Hepatocyte (in vitro differentiated cells): ENCODE data around the gene LSM12.
"Not testable (repeated sequence)": the region's sequence is repeated elsewhere in the genome, so short reads cannot be mapped to it uniquely, and the experiment has no call there.

Source experiments
- CTCF ChIP-seq: fragments of 200-600 bp; sonication (generic); IDR thresholded peaks from 2 replicates; pipeline ENCODE4 v1.5.1; 2016; ENCODE audit warnings: antibody characterized with exemption, mild to moderate bottlenecking; ENCODE audit not compliant: poor library complexity
- EZH2 ChIP-seq: fragments of 200-600 bp; sonication (generic); IDR thresholded peaks from 2 replicates; pipeline ENCODE4 v1.6.1; 2016; ENCODE audit warnings: antibody characterized with exemption, mild to moderate bottlenecking, borderline replicate concordance
- EZH2phosphoT487 ChIP-seq: fragments of 200-600 bp; sonication (generic); IDR thresholded peaks from one replicate; pipeline ENCODE4 v1.6.1; 2018; ENCODE audit warnings: antibody characterized with exemption, mild to moderate bottlenecking, low read depth, moderate library complexity; ENCODE audit not compliant: unreplicated experiment, severe bottlenecking

- TF ChIP-seq CTCF, EZH2phosphoT487, EZH2: not testable (repeated sequence)
Observed at GRCh38 chr17:43997180-43997579, 69.3 kb downstream of the LSM12 start.
